Stimulated activated naive CD4-positive, alpha-beta T cell (primary cell): ENCODE data around the gene NR2F6.

Source experiments
- DNase-seq, 6 experiments: peaks; one replicate each; lab custom pipeline; 2025; lab: John Stamatoyannopoulos, UW

NR2F6 gene

DNA sequence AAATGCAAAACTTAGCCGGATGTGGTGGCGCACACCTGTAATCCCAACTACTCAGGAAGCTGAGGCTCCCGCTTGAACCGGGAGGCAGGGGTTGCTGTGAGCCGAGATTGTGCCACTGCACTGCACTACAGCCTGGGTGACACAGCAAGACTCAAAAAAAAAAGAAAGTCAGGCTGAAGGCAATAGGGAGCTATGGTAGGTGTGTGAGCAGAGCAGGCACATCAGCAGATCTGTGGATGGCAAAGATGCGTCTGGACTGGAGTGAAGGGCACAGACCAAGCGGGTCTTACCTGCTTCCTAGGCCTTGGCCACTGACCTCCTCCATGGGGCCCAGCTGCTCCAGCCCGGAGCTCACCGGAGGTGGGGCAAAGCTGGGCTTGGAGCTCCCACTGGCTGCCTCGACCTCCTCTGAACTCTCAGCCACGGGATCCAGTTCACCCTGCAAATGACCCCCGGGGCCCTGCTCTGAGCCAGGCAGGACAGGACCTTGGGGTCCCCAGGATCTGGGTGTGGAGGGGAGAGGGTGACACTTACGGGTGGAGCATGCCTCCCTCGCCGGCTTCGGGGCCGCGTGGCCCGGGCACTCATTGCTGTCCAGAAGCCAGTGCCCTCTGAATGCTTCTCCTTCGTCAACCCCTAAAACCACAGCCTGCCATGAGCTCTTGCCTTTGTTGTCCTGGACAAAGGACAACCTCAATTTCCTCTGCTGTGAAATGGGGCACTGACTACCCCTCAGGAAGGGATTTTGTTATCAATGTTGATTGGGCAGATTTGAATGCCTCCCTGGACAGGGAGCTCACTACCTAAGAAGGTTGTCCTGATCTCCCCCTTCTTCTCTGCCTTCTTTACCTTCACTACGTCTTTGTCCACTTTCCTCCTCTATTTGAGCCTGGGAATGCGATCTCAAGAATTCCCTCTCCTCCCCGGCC, 18.3 kb upstream of the NR2F6 start:
- no peak for DNase-seq

DNA sequence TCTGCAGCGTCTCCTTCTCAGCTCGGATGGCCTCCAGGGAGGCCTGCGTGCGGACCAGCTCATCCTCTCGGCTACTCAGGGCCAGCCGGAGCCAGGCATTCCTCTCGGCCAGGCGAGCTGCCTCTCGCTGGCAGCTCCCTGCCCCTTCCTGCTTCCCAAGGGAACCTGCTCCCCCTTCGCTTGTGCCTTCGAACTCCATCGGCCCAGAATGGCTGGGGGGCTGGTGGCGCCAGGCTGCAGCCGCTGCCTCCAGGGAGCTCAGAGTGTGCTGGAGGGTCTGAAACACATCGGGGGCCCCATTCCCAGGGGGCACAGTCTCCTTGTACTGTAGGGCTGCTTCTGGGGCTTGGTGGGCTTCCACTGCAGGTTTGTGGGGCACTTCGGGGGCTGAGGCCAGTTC, 16.8 kb upstream of the NR2F6 start:
- DNase-seq = no peak

DNA sequence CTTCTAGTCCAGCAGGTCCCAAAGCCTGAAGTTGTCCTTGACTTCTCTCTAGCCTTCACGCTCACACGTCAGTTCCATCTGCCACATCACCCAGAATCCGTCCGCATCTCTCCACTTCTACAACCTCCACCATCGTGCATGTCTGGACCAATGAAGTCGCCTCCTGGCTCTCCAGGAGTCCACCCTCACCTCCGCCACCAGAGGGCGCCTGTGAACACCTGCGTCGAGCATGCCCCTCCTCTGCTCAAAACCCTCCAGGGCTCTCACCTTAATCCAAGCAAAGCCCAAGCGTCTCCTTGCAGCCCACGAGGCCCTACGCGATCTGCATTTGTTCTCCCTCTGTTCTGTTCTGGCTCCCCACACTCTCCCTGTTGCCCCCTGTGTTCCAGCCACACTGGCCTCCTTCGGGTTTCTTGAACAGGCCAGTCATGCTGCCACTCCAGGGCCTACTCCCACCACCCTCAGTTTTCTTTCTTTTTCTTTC, 15.2 kb upstream of the NR2F6 start:
- peak; percentile 73 to 91 (median 84) for DNase-seq

DNA sequence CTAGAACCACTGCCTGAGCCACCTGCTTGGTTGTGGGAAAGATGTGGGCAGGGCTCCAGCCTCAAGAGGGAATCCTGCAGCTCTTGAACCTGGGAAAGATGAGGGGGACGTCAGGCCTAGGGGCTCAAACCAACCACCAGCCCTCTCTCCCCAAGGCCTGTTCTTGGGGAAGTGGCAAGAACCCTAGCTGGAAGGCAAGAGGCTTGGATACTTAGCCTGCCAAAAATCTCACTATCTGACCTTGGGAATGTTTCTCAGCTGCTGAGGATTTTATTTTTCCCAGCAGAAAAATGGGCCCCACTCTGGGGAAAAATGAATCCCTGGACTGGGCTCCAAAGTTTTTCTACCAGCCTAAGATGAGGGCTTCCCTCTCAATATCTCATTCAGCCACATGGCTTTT, 14.2 kb upstream of the NR2F6 start:
- no peak for DNase-seq

DNA sequence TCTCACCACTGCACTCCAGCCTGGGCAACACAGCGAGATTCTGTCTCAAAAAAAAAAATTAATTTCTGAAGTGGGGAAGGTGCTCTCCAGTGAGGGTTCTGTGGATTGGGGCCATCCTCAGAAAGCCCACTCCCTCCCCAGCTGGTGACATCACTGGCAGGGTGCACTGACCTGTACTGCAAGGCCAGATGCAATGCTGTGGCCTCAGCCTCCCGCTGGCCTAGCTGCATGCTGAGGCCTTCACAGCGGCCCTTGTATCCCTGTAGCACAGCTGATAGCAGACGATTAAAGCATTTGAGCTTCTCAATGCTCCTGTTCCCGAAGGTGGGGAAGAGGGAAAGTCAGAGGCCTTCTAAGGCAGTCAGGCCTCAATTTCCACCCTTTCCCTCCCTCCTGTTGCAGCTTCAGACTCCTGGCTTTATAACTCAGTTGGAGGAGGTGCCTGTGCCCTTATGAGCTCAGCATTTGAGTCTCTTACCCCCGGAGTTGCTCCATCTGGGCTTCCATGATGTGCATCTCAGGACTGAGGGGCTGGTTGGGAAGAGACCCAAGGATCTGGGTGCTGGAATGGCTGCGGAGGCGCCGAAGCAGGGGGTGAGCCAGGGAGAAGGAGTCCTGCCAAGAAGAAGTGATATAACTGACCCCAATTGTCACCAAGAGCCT, 13.5 kb upstream of the NR2F6 start:
- DNase-seq = no peak

DNA sequence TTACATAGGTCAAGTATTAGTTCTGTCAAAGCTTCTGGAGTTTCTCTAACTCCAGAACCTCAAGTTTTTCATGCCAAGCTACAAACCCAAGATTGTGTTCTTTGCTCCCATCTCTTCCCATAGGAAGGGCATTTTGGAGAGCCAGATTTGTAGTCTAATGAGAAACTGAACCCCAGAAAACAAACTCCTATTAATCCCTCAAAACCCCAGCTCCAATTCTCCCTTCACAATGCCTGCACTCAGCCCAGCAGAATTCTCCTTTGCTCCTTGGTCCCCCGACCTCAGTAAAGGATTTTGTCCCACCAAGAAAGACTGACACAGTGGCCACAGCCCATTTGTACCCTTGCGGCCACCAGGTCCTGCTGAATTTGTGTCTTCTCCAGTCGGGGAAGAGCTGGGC, 10.4 kb upstream of the NR2F6 start:
- no peak for DNase-seq

DNA sequence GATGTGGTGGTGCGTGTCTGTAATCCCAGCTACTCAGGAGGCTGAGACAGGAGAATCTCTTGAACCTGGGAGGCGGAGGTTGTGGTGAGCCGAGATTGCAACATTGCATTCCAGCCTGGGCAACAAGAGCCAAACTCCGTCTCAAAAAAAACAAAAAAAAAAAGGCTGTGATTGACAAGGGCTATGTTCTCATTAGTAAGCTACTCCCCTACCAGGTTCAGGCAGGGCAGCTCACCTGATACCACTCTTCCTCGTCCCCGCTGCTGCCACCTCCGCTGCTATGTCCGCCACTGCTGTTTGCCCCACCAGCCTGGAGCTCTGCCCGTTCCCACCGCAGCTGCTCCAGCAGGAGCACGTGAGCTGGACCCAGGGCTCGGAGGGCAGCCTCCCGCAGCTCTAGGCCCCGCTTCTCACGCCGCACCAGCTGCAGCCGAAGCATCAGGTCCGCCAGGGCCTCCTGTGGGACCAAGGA, 9.5 kb upstream of the NR2F6 start:
- no peak for DNase-seq

DNA sequence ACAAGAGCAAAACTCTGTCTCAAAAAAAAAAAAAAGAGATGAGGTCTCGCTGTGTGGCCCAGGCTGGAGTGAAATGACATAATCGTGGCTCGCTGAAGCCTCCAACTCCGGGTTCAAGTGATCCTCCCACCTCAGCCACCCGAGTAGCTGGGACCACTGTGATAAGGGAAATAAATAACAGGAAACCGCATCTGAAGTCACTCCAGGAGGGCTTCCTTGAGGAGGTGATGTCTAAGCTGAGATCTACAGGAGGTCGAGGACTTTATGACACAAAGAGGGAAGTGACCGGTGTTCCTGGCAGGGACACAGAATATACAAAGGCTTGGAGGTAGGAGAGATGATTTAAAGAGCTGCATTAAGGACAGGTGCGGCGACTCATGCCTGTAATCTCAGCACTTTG, 8.9 kb upstream of the NR2F6 start:
- DNase-seq = no peak

DNA sequence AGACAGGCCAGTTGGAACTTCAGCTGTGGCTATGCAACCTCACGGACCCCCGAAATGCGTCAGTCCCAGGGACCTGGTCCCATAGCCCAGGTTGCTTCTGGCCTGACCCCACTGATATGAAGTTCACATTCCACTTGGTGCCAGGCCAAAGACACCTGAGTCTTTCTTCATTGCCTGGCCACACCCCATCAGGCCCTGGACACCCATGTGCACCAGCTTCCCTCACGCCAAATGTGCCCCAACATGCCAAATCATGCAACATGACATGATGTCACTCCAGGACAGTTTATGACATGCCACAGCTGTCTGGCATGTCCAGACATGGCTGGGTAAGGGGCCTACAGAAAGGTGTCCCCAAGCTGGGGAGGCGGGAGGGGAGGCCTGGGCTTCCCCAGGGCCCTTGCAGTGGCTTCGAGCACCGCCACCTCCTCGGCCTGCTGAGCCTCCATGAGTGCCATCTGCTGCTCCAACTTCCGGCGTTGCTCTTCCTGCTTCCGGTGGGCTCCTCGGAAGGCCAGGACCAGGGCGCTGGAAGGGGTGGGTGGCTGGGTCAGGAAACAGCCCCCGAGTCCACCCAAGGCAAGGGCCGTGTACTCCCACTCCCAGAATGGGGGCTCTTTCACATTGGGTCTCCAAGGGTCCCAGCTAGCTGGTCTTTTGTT, 4.3 kb upstream of the NR2F6 start:
- no peak for DNase-seq

DNA sequence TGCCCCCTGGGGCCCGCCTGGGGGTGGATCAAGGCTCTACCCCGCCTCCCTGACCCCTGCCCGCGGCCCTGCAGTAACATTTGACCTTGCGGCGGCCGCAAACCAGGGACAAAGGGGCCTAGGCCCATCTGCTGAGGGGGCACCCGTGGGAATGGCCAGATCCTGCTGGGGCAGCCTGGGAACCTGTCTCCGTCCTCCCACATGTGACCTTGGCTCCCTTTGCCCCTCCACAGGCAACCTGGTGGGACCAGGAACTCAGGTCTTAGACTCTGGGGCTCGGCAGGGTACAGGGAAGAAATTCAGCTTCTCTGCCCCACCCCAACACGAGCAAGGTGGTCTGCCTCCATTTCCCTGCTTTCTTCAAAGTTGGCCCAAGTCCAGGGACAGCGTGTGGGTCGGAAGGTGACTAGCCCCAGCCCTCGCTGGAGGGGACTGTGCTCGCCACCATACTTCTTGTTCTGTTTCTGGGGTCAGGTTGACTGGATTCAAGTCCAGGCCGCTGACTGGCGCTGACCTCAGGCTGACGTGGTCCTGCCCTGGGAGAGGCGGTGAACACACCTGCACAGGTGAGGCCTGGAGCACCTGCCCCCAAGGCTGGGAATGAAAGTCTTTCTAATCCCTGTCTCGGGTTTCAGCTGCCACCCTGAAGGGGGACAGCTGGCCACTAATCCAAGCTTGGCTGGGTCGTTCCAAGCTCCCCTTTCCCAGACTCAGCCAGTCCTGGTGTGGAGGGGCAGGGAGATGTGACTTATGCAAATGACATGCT, 2.5 kb upstream of the NR2F6 start:
- no peak for DNase-seq

DNA sequence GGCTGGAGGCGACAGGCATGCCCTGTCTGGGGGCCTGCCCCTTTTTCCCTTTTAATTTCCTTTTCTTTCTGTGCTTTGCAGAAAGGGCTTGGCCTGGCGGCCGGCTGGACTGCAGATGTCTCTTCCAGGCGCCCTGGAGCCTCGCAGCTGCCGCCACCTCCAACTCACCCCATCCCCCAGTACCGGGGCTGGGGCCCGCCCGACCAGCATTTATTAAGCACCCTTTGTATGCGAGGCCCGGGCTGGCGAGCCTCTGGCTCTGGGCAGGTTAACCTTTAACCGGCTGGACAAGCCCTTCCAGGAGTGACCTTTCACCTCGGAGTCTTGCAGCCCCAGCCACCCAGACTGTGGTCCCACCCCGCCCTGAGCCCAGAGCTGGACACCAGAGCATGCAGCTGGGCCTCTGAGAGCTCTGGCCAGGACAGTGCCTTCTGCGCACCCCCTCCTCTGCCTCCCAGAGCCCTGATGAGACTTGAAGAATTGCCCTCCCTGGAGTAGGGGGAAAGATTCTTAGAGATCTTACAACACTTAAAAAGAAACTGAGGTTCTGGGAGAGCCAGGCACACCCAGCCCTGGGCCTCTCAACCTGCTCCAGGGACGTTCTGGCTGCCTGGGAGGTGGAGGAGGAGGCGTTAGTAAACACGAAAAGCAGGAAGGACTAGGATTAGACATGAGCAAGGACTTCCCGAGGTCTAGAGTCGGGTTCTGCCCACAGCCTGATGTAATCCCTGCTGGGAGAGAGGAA, 1.1 kb upstream of the NR2F6 start:
- no peak for DNase-seq

DNA sequence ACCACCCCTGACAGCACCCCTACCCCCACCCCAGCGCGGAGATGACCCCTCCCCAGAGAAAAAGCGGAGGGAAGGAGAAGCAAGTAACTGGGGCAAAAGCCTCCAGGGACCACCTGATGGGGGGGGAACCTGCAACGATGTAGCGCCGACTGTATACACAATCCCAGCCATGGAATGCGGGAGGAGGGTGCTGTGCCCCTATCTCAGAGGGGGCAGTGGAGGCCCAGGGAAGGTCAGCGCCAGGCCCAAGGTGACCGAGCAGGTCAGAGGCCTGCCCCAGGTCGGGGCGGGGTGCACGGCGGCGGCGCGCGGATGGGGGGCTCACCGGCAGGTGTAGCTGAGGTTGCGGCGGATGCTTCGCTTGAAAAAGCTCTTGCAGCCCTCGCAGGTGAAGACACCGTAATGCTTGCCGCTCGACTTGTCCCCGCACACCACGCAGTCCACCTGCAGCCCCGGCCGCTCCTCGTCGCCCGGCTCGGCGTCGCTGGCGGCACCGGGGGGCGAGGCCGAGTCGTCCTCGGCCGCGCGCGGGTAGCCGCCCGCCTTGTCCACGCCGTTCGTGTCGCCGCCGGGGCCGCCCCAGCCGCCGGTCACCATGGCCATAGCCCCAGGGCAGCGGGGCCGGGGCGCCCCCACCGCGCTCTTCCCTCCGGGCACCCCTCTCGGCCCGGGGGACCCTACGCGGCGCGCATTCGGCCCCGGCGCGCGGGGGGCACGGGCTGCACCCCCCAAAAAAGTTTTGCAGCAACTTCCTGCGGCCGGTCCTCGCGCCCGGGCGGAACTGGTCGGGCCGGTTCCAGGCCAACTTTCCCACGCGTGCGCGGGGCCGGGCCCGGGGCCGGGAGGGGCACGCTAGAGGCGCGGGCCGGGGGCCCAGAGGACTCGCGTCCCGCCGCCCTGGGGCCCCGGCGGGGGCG, 843 bp downstream of the NR2F6 start:
- peak in 2 of 6 experiments; percentile 10 to 24 for DNase-seq

DNA sequence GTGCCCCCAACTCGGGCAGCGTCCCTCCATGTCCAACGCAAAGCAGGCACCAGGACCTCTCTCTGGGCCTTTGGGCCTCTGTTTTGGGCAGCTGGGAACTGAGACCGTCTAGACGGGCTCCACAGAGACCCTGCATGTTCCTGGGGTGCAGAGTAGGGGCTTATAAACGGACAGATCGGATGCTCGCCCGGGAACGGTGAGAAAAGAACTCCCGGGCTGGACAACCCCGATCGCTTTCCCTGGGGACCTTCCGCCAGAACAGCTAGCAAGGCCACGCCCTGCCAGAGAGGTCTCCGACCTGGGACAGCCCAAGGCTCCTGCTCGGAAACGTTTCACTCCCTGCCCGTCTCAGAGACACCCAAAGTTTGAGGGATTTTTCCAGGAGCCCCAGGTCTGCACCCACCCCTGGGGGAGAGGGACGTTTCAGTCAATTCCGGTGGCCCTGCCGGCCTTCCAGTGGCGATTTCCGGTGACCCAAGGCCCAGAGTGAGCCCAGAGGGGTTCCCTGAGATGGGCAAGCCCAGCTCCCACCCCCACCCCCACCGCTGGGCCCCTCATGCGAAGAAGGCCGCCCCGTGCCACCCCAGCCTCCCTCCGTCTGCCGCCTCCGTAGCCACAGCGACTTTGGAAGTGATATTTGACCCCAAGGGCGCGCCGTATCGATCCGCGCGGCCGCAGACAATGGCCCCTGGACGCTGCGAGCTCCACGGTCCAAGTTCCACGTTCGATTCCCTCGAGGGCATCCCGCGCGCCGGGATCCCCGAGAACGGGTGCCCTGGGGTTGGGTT, 1.7 kb downstream of the NR2F6 start:
- DNase-seq = no peak

DNA sequence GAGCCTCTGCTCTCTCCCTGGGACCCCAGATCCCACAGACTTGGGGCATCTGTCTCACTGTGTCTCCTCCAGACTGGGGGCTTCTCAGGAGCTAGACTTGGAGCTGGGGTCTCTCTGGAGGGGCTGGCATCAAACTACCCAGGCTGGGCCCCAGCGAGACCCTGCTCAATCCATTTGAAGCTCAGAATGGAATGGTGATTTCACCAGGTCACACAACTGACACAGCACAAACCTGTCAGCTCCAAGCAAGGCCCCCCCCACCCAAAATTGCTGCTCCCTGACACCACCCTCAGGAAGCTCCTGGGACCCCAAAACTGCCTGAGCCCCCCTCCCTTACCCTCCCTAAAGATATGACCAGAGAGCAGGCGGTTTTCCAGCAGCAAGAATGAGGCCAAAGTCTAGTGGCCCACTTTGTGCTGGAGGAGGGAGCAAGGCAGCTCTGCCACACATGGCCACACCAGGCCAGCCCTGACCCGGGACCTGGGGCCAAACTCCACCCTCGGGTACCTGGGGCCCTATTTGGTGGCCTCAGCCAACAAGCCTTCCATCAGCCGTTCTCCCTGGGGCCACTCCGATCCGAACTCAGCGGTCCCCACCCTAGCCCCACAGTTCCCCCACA, 2.4 kb downstream of the NR2F6 start:
- DNase-seq = no peak

DNA sequence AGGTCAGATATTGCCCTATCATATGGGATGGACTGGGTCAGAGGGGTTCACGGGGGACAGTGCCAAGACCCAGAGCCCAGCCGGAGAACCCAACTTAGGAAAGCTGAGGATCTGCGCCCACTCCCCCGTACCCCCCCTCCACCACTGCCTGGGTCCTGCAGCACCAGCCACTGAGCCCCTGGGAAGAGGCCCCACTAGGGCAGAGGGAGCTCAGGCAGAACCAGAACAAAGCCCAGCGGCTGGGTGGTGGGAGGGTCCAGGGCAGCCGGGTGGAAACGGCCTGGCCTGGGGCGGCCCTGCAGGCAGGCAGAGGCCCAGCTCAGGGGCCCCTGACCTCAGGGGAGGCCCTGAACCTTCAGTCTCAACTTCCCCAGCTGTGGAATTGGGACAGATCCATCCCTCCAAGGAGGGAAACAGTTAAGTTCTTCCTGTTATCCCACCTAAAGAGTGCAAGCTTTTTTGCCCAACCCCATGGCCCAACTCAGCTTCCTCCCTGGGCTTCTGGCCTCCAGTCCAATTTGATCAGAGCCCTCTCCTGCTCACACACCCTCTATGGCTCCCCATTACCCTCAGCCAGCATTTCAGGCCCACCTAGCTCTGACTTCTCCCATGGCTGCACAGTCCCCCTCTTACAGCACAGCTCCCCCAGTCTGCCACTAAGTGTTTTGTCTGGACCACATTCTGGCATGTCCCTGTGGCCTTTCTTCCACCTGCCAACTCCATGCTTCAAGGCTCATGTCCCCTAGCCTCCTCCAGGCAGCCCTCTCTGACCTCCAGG, 3.1 kb downstream of the NR2F6 start:
- DNase-seq = no peak

DNA sequence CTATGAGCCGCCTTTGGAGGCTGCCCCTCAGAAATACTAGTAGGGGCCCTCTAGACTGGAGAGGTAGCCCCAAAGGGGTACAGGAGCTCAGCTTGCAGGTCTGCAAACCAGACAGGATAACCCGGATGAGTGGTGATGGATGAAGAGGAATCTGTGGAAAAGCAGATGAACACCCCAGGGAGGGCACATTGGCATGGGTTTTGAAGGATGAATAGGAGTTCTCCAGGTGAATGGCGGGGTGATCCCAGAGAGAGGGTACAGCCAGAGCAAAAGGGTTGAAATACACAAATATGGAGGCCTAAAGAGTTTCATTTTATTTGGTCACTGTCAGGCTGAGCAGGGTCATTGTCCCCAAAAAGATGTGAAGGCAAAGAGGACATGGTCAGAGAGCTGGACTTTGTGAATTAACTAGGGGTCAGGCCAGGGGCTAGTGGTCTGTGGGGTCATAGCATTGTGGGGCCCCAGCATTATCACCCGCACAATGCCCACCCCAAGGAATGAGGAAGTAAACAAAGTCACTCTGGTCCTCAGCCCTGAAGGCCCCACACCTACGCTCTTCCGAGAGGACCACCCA, 4.8 kb downstream of the NR2F6 start:
- DNase-seq = no peak

DNA sequence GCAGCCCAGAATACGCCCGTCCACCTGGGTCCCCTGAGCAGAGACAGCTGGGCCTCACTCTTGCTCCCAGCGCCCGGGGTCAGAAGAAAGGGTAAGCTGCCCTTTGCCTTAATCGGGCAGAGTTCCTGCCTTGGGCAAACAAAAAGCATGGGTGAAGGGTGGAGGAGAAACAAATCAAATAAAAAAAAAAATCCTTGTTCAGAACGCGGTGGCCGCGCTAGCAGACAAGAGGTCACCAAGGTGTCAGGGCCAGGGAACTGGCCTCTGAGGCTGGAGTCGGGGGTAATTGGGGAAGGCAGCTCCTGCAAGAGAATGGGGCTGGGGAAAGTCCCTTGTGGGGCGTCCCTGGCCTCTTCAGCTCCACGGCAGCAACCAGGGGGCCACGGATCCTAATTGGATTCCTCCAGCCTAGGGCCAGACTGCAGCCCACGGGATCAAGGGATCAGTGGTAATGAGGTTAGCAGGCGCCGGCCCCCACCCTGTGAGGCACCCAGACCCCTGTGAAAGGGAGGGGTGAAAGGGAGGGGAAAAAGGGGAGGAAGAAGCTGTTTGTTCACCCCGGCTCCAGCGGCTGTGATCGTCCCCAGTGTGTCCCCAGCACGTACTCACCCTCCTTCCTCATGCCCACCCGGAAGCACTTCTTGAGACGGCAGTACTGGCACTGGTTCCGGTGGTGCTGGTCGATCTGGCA, 5.5 kb downstream of the NR2F6 start:
- no peak for DNase-seq
